ENCODE data around the gene TLK2.
"Not testable (repeated sequence)": the region's sequence is repeated elsewhere in the genome, so short reads cannot be mapped to it uniquely, and the experiment has no call there.

GRCh38 chr17:62541073-62541472, 62.4 kb downstream of the TLK2 start:
- TF ChIP-seq CTCF, POLR2A, EP300, POLR2AphosphoS5 (IDR thresholded peaks at IDR 0.05): not testable (repeated sequence)

Measured in sigmoid colon (tissue), 4 donors.